Lung (tissue), 12 donors: Measurements from ENCODE around the gene ARHGAP42. TPM values are rescaled to one million over a fixed set of nuclear protein-coding genes. Genes with fewer than 3 reads are reported as not detected.

Experiments
- ATAC-seq: fragments of 200-7000 bp; cut with Tn5 transposase; one replicate; pipeline ENCODE4 v1.9.1; 2020; ENCODE audit warnings: moderate number of reproducible peaks; ENCODE audit not compliant: insufficient read depth, low FRiP score
- DNase-seq, 3 donors: peaks; one replicate each; pipeline ENCODE4 v3.0.0-alpha.2; 2013 to 2017
- H3K27ac ChIP-seq, 2 donors: one replicate each; pipeline ENCODE4 v1.5.1; 2013; ENCODE audit warnings: mild to moderate bottlenecking in 2 of 2, moderate library complexity in 2 of 2, control low read depth in 1 of 2, inconsistent platforms in 1 of 2, low read depth in 1 of 2, low read length in 1 of 2
- H3K27me3 ChIP-seq, 3 donors: one replicate each; pipeline ENCODE4 v1.5.1; 2013; ENCODE audit warnings: low read length in 2 of 3; ENCODE audit not compliant: control insufficient read depth in 3 of 3, insufficient read depth in 3 of 3
- H3K36me3 ChIP-seq, 4 donors: one replicate each; pipeline ENCODE4 v1.5.1; 2013; ENCODE audit warnings: low read length in 4 of 4, mild to moderate bottlenecking in 1 of 4, moderate library complexity in 1 of 4; ENCODE audit not compliant: control insufficient read depth in 4 of 4, insufficient read depth in 4 of 4
- H3K4me1 ChIP-seq, 5 donors: one replicate each; pipeline ENCODE4 v1.5.1; 2013; ENCODE audit warnings: low read length in 5 of 5, mild to moderate bottlenecking in 2 of 5, moderate library complexity in 1 of 5; ENCODE audit not compliant: control insufficient read depth in 5 of 5, insufficient read depth in 5 of 5
- H3K4me3 ChIP-seq: one replicate; pipeline ENCODE4 v1.5.1; 2013; ENCODE audit warnings: mild to moderate bottlenecking, control low read depth, moderate library complexity
- H3K9ac ChIP-seq, 2 donors: one replicate each; pipeline ENCODE4 v1.5.1; 2013; ENCODE audit warnings: low read length in 2 of 2, control low read depth in 1 of 2; ENCODE audit not compliant: insufficient read depth in 1 of 2
- H3K9me3 ChIP-seq, 4 donors: one replicate each; pipeline ENCODE4 v1.5.1; 2013; ENCODE audit warnings: low read length in 3 of 4, mild to moderate bottlenecking in 1 of 4, moderate library complexity in 1 of 4; ENCODE audit not compliant: control insufficient read depth in 4 of 4, insufficient read depth in 3 of 4
- CTCF ChIP-seq: IDR thresholded peaks from 2 replicates; pipeline ENCODE4 v1.5.1; 2012; ENCODE audit warnings: mild to moderate bottlenecking; ENCODE audit errors: control extremely low read depth, extremely low read depth
- WGBS, 2 donors: extraction: QIAGEN DNeasy Blood & Tissue Kit; methylation state at CpG; one replicate each; pipeline ENCODE4 v1.1.7; 2013; 5-methylcytosine and 5-hydroxymethylcytosine counted together
- polyA plus RNA-seq, 2 donors: library from polyadenylated mRNA; stranded (reverse); fragments of 200-250 nt; gene quantifications; one replicate each; pipeline ENCODE4 v1.2.1, GENCODE V29; 2013
- total RNA-seq, 2 donors: library from RNA; depleted of rRNA in 1 of 2; stranded (reverse); fragments of >200 nt in 1 of 2; gene quantifications; one replicate each; pipeline ENCODE4 v1.2.1, GENCODE V29; 2014 to 2021
- donor health status: control.
- donor health status: control.
- donor health status: Bipolar disorder and iron deficiency.
- donor health status: healthy.
- donor health status: DM: yes; HTN: yes; CAD: no.

Gene ARHGAP42
- total and polyA plus RNA-seq, 4 donors: 4.1 to 58.6 (median 10.3) TPM

- Histone ChIP-seq H3K4me3 (no peak overlapping the region), H3K27me3 (peaks cover 0 to 6% (median 0%) of the 10 kb centered on the region in 3 donors), H3K9ac (peak overlapping the region in 1 of 2 donors; percentile 62), H3K36me3 (peaks cover 0 to 15% (median 7%) of the 10 kb centered on the region in 4 donors), H3K9me3 (peaks cover 0 to 3% (median 0%) of the 10 kb centered on the region in 4 donors), H3K27ac (no peak overlapping the region), H3K4me1 (peaks cover 0 to 5% (median 0%) of the 10 kb centered on the region in 5 donors)
- TF ChIP-seq CTCF: no peak
- no peak for ATAC-seq
- 77 to 81% methylated on average over 5 of the region's 5 CpGs for WGBS, 2 donors
- DNase-seq: no peak
These were observed 16.9 kb downstream of the ARHGAP42 start for GRCh38 chr11:100703801-100704575.

DNA sequence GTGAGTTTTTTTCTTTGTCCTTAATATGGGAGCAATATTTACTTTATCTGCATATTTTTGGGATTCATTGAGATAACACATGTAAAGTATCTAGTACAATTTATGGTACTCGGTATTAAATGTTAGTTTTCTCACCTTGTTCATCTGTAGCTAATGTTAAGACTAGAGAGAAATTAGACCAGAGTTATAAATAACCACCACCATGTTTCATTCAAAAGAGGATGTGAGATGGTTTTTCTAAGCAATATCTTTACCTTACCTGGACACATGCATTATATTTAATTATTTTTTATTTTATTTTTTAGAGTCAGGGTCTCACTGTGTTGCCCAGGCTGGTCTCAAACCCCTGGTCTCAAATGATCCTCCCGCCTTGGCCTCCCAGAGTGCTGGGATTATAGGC, 18.4 kb downstream of the ARHGAP42 start:
- no peak overlapping the region for H3K9ac ChIP-seq
- no peak for TF ChIP-seq CTCF
- no peak for ATAC-seq
- WGBS, 2 donors: 83 to 89% methylated on average over 2 of the region's 2 CpGs
- H3K36me3 ChIP-seq: peaks cover 0 to 11% (median 6%) of the 10 kb centered on the region in 4 donors
- H3K4me3 ChIP-seq: no peak overlapping the region
- H3K27me3 ChIP-seq: peaks cover 0 to 6% (median 0%) of the 10 kb centered on the region in 3 donors
- H3K4me1 ChIP-seq: peaks cover 0 to 10% (median 5%) of the 10 kb centered on the region in 5 donors
- no peak for DNase-seq
- H3K27ac ChIP-seq: no peak overlapping the region
- H3K9me3 ChIP-seq: peaks cover 0 to 3% (median 0%) of the 10 kb centered on the region in 4 donors

GRCh38 chr11:100706179-100706578, 19.1 kb downstream of the ARHGAP42 start:
- no peak for ATAC-seq
- DNase-seq: no peak
- no peak overlapping the region for H3K9ac ChIP-seq
- TF ChIP-seq CTCF: no peak
- H3K36me3 ChIP-seq: peaks cover 0 to 4% (median 2%) of the 10 kb centered on the region in 4 donors
- H3K27ac ChIP-seq: no peak overlapping the region
- no peak overlapping the region for H3K4me3 ChIP-seq
- peaks cover 0 to 10% (median 5%) of the 10 kb centered on the region in 5 donors for H3K4me1 ChIP-seq
- peaks cover 0 to 1% (median 0%) of the 10 kb centered on the region in 4 donors for H3K9me3 ChIP-seq
- peaks cover 0 to 6% (median 0%) of the 10 kb centered on the region in 3 donors for H3K27me3 ChIP-seq
